ENCODE measurements around the gene TACC2.

GRCh38 chr10:122014652-122015248 lies 25.8 kb downstream of the TACC2 start:
- TF ChIP-seq POLR2A (IDR thresholded peaks at IDR 0.05) (no peak), CTCF (IDR thresholded peaks at IDR 0.05 in 4 of 5, conservative IDR thresholded peaks at IDR 0.05 in 1 of 5) (no peak)

Data from gastrocnemius medialis (tissue), 4 donors.